Heart left ventricle (tissue), 16 donors: ENCODE measurements around the gene OR2Y1. TPM values are rescaled to one million over a fixed set of nuclear protein-coding genes. Genes with fewer than 3 reads are reported as not detected.
A peak's percentile ranks its signal among the peaks of the same experiment; 100 is the strongest.

Experiments
- ATAC-seq, 4 donors: fragments of 200-7000 bp; cut with Tn5 transposase; one replicate each; pipeline ENCODE4 v1.9.1; 2020 to 2022; ENCODE audit warnings: moderate library complexity in 4 of 4, mild to moderate bottlenecking in 3 of 4, moderate number of reproducible peaks in 1 of 4
- DNase-seq, 5 donors: peaks; one replicate each; pipeline ENCODE4 v3.0.0-alpha.2; 2020
- H3K27ac ChIP-seq, 12 donors: fragments of 200-600 bp; sonication (generic) in 4 of 12; one replicate each; pipeline versions ENCODE4 v1.5.0 to v1.8.0; 2016 to 2022; ENCODE audit warnings: mild to moderate bottlenecking in 2 of 12
- H3K27me3 ChIP-seq, 9 donors: fragments of 200-600 bp; sonication (generic) in 2 of 9; one replicate each; pipeline versions ENCODE4 v1.5.1 to v1.8.0; 2016 to 2022; ENCODE audit warnings: mild to moderate bottlenecking in 3 of 9
- H3K36me3 ChIP-seq, 9 donors: fragments of 200-600 bp; sonication (generic) in 2 of 9; one replicate each; pipeline versions ENCODE4 v1.5.0 to v1.8.0; 2018 to 2022; ENCODE audit warnings: mild to moderate bottlenecking in 2 of 9
- H3K4me1 ChIP-seq, 12 donors: fragments of 200-600 bp; sonication (generic) in 4 of 12; one replicate each; pipeline versions ENCODE4 v1.5.0 to v1.8.0; 2016 to 2022; ENCODE audit warnings: mild to moderate bottlenecking in 3 of 12
- H3K4me3 ChIP-seq, 12 donors: fragments of 200-600 bp; sonication (generic) in 4 of 12; one replicate each; pipeline versions ENCODE4 v1.5.0 to v1.8.0; 2017 to 2022; ENCODE audit warnings: mild to moderate bottlenecking in 9 of 12, moderate library complexity in 4 of 12
- H3K9me3 ChIP-seq, 12 donors: fragments of 200-600 bp; sonication (generic) in 4 of 12; one replicate each; pipeline versions ENCODE4 v1.5.0 to v1.8.0; 2016 to 2022; ENCODE audit warnings: mild to moderate bottlenecking in 1 of 12
- POLR2A ChIP-seq, 2 donors: fragments of 450-650 bp; IDR thresholded peaks; one replicate each; pipeline ENCODE4 v1.6.1; 2017; ENCODE audit warnings: antibody characterized with exemption in 2 of 2, mild to moderate bottlenecking in 2 of 2, moderate library complexity in 2 of 2
- WGBS, 4 donors: extraction: QIAGEN DNeasy Blood & Tissue Kit in 2 of 4; methylation state at CpG; one replicate each; pipeline versions ENCODE4 v1.1.5 to v1.1.7; 2013 to 2018; 5-methylcytosine and 5-hydroxymethylcytosine counted together
- intact Hi-C, 10 donors: fragments of 100-400 bp; cut with DNase I; formaldehyde crosslinking; loops; one replicate each; pipeline versions ENCODE4 v1.11.1 to v1.14.2; 2022
- polyA plus RNA-seq, 2 donors: library from polyadenylated mRNA; stranded (reverse); fragments of 200-250 nt; gene quantifications; one replicate each; pipeline ENCODE4 v1.2.3, GENCODE V29; 2013
- total RNA-seq, 9 donors: library from RNA; depleted of rRNA in 2 of 9; stranded (reverse); fragments of >200 nt in 2 of 9; fragmentation: NEBNext Ultra II Directional in 3 of 9; extraction: Animal tissue kit (Norgen Biotek cat#: 25700) in 3 of 9; gene quantifications; one replicate each; pipeline versions ENCODE4 v1.1.0 to v1.2.4, GENCODE V29; 2016 to 2023
- TF ChIP-seq, protein P1 (sequence below), 12 donors: fragments of 200-600 bp; sonication (generic) in 4 of 12; IDR thresholded peaks; one replicate each; pipeline versions ENCODE4 v1.5.0 to v1.8.0; 2018 to 2022; ENCODE audit warnings: antibody characterized with exemption in 12 of 12, mild to moderate bottlenecking in 5 of 12
- donor health status: ischemic (EF 13 %, LVEDD 7.1; RV severe dilation, severe dysfunction).
- donor health status: healthy with polysubstance abuse.
- donor health status: DM: no; HTN: yes; CAD: no.
- donor health status: DM: no; HTN: no; CAD: no.
- donor health status: ischemic (EF 25% LVEDD 6.9; RV normal size, moderate dysfunction).
- donor health status: ischemic (EF 25% LVEDD 5.7; RV mildly dilated, moderate dysfunction).
- donor health status: healthy.
- donor health status: DM: yes; HTN: yes; CAD: no.
- donor health status: ischemic (EF 35%, LVEDD 5.7; RV mildly dilated, moderate dysfunction).
- donor health status: nonischemic (EF 11% LVEDD 7.7; RV severe dilation, severe dysfunction).
- donor health status: DM: yes; HTN: yes; CAD: no.
- donor health status: PGD.
- donor health status: ischemic (EF 29% LVEDD 5.4; RV normal size, mild dysfunction).
- donor health status: nonischemic (EF 23%, LVEDD 6.1; RV moderate dilation, normal function).

Gene OR2Y1
- total and polyA plus RNA-seq, 11 donors = not detected

DNA sequence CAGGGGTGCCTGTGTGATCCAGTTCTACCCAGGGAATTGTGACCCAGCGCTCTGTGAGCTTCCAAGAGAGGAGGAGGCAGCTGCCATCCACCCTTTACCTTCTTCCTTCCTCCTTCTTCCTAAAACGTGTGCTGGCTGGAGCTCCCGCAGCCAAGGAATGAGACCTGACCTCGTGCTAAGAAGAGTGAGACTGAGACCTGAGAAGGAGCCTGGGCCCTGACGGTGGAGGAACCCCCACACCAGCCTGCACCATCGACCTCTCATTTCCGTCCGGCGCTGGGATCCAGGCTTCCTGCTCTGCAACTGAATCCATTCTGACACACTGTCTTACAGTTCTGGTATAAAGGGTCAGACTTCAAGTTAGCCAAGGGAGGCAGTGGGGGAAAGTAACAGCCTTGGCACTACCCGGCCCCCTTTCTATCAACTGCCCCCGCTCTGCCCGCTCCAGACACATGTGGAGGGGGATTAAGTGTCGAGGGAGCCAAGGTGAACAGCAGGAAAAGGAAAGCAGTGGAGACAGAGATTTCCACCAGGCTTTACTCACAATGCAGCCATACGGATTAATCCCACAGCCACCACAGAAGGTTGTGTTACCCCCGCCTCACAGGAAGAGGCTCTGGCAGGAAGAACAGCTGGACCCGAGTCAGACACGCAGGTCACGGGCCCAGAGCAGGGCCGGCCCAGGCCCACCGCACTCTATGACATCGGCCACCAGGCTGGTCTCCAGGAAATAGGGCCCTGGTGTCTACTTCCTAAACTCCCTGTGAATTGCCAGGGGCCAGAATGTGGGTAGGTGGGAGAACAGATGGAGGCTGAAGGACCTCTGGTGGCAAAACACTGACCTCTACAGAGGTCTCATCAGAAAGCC is 46.9 kb upstream of the OR2Y1 start:
- H3K27ac ChIP-seq = peak overlapping the region; percentile 54 to 81 (median 70)
- TF ChIP-seq, protein P1, sequence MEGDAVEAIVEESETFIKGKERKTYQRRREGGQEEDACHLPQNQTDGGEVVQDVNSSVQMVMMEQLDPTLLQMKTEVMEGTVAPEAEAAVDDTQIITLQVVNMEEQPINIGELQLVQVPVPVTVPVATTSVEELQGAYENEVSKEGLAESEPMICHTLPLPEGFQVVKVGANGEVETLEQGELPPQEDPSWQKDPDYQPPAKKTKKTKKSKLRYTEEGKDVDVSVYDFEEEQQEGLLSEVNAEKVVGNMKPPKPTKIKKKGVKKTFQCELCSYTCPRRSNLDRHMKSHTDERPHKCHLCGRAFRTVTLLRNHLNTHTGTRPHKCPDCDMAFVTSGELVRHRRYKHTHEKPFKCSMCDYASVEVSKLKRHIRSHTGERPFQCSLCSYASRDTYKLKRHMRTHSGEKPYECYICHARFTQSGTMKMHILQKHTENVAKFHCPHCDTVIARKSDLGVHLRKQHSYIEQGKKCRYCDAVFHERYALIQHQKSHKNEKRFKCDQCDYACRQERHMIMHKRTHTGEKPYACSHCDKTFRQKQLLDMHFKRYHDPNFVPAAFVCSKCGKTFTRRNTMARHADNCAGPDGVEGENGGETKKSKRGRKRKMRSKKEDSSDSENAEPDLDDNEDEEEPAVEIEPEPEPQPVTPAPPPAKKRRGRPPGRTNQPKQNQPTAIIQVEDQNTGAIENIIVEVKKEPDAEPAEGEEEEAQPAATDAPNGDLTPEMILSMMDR (IDR thresholded peaks at IDR 0.05) = no peak
- no peak for TF ChIP-seq POLR2A (IDR thresholded peaks at IDR 0.05)
- intact Hi-C loops = loop anchor here in 8 of 10 donors (5.0 to 10.0 kb wide), 11 partner anchors 46 to 398 kb away; partner anchors contain the start of genes BTNL9 (in 3 of the 8) and ZFP62 (in 2 of the 8)
- H3K4me3 ChIP-seq = peak overlapping the region in 1 of 12 donors; percentile 16
- H3K9me3 ChIP-seq = no peaks in the 10 kb centered on the region
- H3K4me1 ChIP-seq = peaks cover 4 to 53% (median 41%) of the 10 kb centered on the region in 12 donors
- DNase-seq (peak in 1 of 5 donors; percentile 51), ATAC-seq (peak in 2 of 4 donors; percentile 9 to 38)
- 35 to 49% (median 42%) methylated on average over 21 of the region's 21 CpGs for WGBS, 4 donors
- no peaks in the 10 kb centered on the region for H3K27me3 ChIP-seq
- peaks cover 2 to 44% (median 28%) of the 10 kb centered on the region in 9 donors for H3K36me3 ChIP-seq

DNA sequence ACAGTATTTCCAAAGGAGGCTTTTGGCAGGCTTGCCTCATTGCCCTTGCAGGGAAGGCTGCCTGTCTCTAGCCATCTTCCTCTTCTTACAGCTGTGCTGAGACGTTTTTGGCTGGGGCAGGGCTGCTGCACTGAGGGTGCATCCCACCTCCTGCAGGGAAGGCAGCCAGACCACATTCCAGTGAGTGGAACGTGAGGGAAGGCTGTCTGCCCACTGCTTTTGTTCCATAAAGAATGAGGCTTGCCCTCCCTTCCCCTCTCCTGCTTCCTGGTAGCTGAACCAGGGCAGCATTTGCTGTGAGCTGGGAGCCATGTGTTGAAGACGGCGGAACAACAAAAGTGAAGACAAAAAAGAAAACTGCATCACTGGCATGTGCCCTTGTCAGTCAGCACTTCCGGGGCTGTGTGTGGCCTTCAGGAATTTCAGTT is 46.0 kb upstream of the OR2Y1 start:
- H3K27ac ChIP-seq = peak overlapping the region; percentile 54 to 81 (median 69)
- ATAC-seq (peak in 3 of 4 donors; percentile 38 to 60 (median 58)), DNase-seq (peak in 2 of 5 donors; percentile 53 to 61)
- peak in 1 of 2 donors; percentile 17 for TF ChIP-seq POLR2A (IDR thresholded peaks at IDR 0.05)
- TF ChIP-seq, protein P1 (IDR thresholded peaks at IDR 0.05) = no peak
- peaks cover 4 to 50% (median 40%) of the 10 kb centered on the region in 12 donors for H3K4me1 ChIP-seq
- H3K9me3 ChIP-seq = no peaks in the 10 kb centered on the region
- H3K27me3 ChIP-seq = no peaks in the 10 kb centered on the region
- 11 to 18% (median 15%) methylated on average over 5 of the region's 5 CpGs for WGBS, 4 donors
- peak overlapping the region in 1 of 12 donors; percentile 9 for H3K4me3 ChIP-seq
- intact Hi-C loops = loop anchor here in 8 of 10 donors (2.0 to 10.0 kb wide), 13 partner anchors 46 to 399 kb away; partner anchors contain the start of genes BTNL9 (in 3 of the 8) and ZFP62 (in 2 of the 8)
- H3K36me3 ChIP-seq = peaks cover 0 to 34% (median 19%) of the 10 kb centered on the region in 9 donors

DNA sequence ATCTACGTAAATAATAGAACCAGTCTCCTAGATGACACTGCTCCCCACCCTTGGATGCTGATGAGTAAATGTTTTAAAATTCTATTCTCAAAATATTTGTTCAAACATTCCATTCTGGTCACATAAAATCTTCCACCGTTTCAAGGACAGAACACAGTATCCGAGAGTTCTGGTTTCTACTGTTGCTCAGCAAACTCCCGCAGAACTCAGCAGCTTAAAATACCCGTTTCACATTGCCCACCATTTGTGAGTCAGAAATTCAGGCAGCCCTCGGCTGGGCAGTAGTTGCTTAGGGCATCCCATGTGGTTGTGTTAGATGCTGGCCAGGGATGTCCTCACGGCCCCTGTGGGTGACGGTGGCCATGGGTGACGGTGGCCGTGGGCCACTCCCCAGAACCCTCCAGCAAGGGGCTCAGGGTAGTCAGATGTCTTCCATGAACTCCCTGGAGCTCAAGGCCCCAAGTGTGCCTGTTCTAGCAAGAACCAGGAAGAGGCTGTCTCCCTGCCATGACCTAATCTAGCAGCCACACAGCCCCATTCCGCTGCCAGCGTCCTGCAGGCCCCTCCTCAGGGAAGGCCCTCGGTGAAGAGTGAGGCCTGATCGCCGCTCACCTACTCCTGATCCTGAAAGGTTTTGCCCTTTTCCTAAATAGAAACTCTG is 45.4 kb upstream of the OR2Y1 start:
- Histone ChIP-seq H3K36me3 (peaks cover 0 to 29% (median 13%) of the 10 kb centered on the region in 9 donors), H3K9me3 (no peaks in the 10 kb centered on the region), H3K4me1 (peaks cover 4 to 50% (median 38%) of the 10 kb centered on the region in 12 donors), H3K27ac (peak overlapping the region; percentile 41 to 81 (median 69)), H3K4me3 (peak overlapping the region in 1 of 12 donors; percentile 9), H3K27me3 (no peaks in the 10 kb centered on the region)
- intact Hi-C loops = loop anchor here in 8 of 10 donors (2.0 to 10.0 kb wide), 13 partner anchors 47 to 400 kb away; partner anchors contain the start of genes BTNL9 (in 3 of the 8) and ZFP62 (in 2 of the 8)
- peak in 1 of 5 donors; percentile 28 for DNase-seq
- peak in 3 of 4 donors; percentile 32 to 50 (median 41) for ATAC-seq
- WGBS, 4 donors = 51 to 59% (median 55%) methylated on average over 14 to 15 of the region's 15 CpGs
- TF ChIP-seq, protein P1 (IDR thresholded peaks at IDR 0.05) = no peak
- no peak for TF ChIP-seq POLR2A (IDR thresholded peaks at IDR 0.05)
